WI38 (cell line): Measurements from ENCODE around the gene RETREG2.

Source experiments
- H3K4me3 ChIP-seq: 2 replicates; pipeline ENCODE4 v1.5.1; 2011; ENCODE audit warnings: low read depth, mild to moderate bottlenecking, control low read depth, low read length
- CTCF ChIP-seq: IDR thresholded peaks from 2 replicates; pipeline ENCODE4 v1.5.1; 2012; ENCODE audit warnings: low read depth, mild to moderate bottlenecking, control low read depth, low read length

Gene RETREG2

GRCh38 chr2:219177552-219178376 is at the start of gene RETREG2:
RETREG2 (plus strand) TSS chr2:219178275; CDS start chr2:219178353, 78 bp downstream.
- TF ChIP-seq CTCF: 0 out of 2 replicates have a peak, but pooled peaks have one; percentile 4
- peak within 1 kb of the TSS; percentile 84 for H3K4me3 ChIP-seq

- no peak overlapping the region for H3K4me3 ChIP-seq
- TF ChIP-seq CTCF: no peak
Observed at GRCh38 chr2:219128396-219128795, 49.7 kb upstream of the RETREG2 start.

GRCh38 chr2:219129589-219129988 is 48.5 kb upstream of the RETREG2 start:
- no peak overlapping the region for H3K4me3 ChIP-seq
- no peak for TF ChIP-seq CTCF

GRCh38 chr2:219131327-219131726 is 46.7 kb upstream of the RETREG2 start:
- TF ChIP-seq CTCF: no peak
- H3K4me3 ChIP-seq: no peak overlapping the region

GRCh38 chr2:219131744-219132143 is 46.3 kb upstream of the RETREG2 start:
- H3K4me3 ChIP-seq: no peak overlapping the region
- no peak for TF ChIP-seq CTCF

- H3K4me3 ChIP-seq: no peak overlapping the region
- no peak for TF ChIP-seq CTCF
Observed at GRCh38 chr2:219133976-219134375, 44.1 kb upstream of the RETREG2 start.

- H3K4me3 ChIP-seq: no peak overlapping the region
- no peak for TF ChIP-seq CTCF
Observed at GRCh38 chr2:219140722-219141121, 37.4 kb upstream of the RETREG2 start.
